D721Med (cell line): ENCODE measurements around the gene CDH4.

ENCODE experiments used
- DNase-seq: peaks from one replicate; pipeline ENCODE4 v3.0.0; 2011; ENCODE audit warnings: low spot score; ENCODE audit not compliant: insufficient read length
- FAIRE-seq: peaks from 2 replicates; lab custom pipeline; 2011; peaks lifted over from hg19 to GRCh38; lab: Jason Lieb, UNC
- TF ChIP-seq, protein P1 (sequence below): IDR thresholded peaks from 2 replicates; pipeline ENCODE4 v1.5.1; 2012; ENCODE audit warnings: mild to moderate bottlenecking, control low read depth; ENCODE audit not compliant: insufficient read depth; ENCODE audit errors: missing control alignments

CDH4 gene

DNA sequence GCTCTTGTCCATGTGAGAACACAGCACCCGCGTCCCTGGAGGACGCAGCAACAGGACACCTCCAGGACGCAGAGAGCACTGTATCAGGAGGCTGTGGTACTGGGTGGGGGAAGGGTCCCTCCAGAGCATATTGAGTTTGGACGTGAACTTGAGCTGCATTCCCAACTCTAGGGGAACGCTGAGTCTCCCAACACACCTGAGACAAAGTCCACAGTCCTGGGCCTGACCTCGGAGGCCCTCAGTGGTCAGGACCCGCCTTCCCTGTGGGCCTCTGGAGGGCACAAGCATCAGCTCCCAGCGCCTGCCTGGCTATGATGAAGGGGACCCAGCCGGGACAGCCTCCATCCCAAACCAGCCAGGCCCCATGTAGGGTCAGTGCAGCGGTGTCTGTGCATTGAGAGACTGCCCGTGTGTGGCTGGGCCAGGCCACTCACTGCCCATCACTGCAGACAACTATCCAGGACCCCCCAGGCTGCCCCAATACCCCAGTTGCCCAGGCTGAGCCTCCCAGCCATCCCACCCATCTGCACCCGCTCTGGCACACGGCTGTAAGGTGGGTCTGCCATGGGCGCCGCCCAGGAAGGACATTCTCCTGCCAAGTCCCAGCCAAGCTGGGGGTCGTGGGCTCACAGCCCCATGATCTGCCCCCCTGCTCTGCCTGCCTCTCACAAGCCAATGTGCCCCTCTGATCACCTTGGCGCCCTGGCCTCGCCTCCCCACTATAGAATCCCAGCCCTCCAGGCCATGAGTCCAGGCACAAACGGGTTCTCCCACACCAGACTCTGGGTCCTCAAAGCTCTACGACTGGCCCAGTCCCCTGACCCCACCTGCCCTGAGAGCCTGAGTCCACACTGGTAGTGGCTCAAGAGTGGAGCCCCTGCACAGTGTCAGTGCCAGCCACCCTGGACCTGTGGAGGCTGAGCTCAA lies 697.9 kb downstream of the CDH4 start:
- no peak for DNase-seq
- FAIRE-seq = no peak
- TF ChIP-seq, protein P1, sequence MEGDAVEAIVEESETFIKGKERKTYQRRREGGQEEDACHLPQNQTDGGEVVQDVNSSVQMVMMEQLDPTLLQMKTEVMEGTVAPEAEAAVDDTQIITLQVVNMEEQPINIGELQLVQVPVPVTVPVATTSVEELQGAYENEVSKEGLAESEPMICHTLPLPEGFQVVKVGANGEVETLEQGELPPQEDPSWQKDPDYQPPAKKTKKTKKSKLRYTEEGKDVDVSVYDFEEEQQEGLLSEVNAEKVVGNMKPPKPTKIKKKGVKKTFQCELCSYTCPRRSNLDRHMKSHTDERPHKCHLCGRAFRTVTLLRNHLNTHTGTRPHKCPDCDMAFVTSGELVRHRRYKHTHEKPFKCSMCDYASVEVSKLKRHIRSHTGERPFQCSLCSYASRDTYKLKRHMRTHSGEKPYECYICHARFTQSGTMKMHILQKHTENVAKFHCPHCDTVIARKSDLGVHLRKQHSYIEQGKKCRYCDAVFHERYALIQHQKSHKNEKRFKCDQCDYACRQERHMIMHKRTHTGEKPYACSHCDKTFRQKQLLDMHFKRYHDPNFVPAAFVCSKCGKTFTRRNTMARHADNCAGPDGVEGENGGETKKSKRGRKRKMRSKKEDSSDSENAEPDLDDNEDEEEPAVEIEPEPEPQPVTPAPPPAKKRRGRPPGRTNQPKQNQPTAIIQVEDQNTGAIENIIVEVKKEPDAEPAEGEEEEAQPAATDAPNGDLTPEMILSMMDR = no peak

DNA sequence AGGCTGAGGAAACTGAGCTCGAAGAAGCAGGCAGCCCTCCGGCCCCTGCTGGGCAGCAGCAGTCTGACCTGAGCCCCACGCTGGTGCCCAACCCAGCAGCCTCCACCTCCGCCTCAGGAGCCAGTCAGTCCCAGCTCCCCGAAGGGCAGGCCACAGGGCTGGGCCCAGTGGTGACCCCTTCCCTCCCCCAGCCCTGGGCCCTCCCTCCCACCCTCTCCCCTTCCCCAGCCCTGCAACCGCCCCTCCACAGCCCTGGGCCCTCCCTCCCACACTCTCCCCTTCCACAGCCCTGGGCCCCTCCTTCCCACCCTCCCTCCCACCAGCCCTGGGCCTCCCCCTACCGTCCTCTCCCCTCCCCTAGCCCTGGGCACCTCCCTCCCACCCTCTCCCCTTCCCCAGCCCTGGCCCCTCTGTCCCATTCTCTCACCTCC lies 698.6 kb downstream of the CDH4 start:
- TF ChIP-seq, protein P1 = no peak
- no peak for DNase-seq
- no peak for FAIRE-seq

DNA sequence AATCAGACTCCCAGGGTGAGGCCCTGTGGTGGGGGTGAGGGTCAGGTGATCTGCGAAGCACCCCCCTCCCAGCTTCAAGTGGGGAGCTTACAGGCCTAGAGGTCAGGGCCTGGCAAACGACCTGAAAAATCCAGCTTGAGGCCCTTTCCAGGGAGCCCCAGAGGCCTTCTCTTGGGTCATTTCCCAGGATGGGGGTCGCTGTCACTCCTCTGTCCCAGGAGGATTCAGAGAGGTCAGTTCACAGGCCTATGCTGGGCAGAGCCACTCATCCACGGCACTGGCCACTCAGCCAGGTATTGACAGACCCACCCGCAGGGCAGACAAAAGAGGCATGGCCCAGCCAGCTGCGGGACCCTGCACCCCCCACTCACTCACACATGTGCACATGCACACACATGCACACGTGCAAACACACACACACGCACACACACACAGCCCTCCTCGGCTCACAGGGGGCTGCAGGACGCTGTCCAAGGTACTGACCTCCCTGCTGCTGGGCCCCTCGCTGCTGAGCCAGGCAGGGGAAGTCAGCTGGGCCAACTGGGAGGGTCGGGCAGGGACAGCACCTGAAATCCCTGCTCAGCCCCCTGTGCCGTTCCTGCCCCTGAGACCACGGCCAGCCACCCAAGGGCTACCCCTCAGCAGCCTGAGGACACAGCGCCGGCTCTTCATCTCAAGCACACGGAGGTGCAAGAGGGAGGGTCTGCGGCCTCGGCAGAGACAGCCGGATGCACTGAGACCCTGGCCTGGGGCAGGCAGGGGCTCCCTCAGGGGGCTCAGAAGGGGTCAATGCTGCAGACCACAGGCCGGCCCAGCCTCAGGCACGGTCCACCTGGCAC lies 699.9 kb downstream of the CDH4 start:
- TF ChIP-seq, protein P1 = no peak
- FAIRE-seq (no peak), DNase-seq (no peak)

DNA sequence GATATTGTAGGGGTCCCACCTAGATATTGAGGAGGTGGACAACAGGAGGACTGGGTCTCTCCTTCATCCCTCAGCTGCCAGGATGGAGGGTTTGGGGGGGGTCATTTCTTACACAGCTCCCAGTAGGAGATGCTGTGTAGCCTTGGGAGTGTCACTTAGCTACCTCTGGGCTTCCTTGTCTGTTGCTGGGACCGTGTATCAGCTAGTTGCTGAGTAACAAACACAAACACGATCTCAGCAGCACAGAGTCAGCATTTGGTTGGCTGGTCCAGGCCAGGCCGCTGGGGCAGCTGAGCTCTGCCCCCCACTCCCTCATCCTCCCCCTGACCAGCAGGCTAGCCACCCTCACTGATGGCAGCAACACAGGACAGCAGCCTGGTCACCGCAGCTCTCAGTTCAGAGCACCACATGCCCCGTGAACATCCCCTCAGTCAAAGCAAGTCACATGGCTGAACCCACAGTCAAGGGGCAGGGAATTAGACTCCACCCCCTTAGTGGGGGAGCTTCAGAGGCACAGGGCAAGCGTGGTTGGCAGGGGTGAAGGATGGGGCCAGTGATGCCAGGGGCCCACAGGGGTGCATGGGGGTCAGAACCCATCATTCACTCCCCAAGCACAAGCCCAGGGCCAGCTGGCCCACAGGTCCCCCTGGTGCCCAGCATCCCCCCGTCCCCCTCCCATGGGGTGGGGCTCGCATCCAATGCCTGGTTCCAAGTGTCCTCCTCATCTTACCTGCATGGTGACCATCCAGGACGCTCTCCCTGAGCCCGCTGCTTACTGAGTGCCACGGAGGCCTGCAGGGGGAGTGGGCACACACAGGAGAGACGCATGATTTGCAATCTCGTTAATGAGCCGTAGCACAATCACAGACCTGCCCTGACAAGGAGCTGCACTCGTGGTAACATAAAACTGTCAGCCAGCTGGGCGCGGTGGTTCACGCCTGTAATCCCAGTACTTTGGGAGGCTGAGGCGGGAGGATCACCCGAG lies 701.3 kb downstream of the CDH4 start:
- no peak for FAIRE-seq
- DNase-seq = no peak
- TF ChIP-seq, protein P1 = no peak

DNA sequence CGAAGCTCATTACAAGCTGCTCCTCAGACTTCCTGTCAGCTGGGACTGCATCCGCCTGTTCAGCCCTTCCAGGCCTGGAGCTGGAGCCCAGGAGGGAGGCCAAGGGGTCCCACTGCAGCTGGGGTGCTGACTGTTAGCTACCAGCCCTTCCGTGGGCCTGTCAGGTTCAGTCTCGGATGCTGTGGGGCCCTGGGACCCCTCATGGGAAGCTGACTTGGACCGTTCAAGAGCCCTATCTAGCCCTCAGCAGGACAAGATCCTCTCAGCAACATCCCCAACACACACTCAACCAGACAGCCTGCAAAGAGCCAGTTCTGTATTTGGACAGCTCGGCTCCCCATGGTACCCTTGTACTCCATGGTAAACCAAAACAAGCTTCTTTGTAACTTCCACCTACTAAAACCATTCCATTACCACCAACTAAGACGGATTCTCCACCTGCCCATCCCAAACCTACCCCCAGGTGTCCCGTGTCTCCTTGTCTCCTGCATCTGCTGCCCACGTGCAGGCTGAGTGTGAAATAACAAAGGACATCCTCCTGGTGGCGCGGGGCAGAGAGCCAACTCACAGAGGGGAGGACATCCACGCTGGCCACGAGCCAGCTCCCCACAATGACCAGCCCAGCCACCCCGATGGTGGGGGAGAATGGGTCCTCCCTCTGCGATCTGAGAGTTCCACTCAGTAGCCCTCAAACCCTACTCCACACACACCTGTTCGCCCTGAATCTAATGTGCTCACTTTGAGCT lies 702.4 kb downstream of the CDH4 start:
- TF ChIP-seq, protein P1 = no peak
- DNase-seq = no peak
- no peak for FAIRE-seq
